Endothelial cell (in vitro differentiated cells): ENCODE measurements around the gene TRIM10. TPM values are rescaled to one million over a fixed set of nuclear protein-coding genes. Genes with fewer than 3 reads are reported as not detected.
"Not testable (repeated sequence)": the region's sequence is repeated elsewhere in the genome, so short reads cannot be mapped to it uniquely, and the experiment has no call there.

Experiments
- DNase-seq: peaks from one replicate; pipeline ENCODE4 v3.0.0; 2021; ENCODE audit warnings: low spot score
- H3K27ac Mint-ChIP-seq: one replicate; pipeline ENCODE4 v1.8.0; 2021; ENCODE audit warnings: mixed read lengths, inconsistent platforms; ENCODE audit not compliant: unreplicated experiment
- H3K27me3 Mint-ChIP-seq: one replicate; pipeline ENCODE4 v1.8.0; 2021; ENCODE audit warnings: mild to moderate bottlenecking, moderate library complexity, mixed read lengths, inconsistent platforms; ENCODE audit not compliant: unreplicated experiment
- H3K36me3 Mint-ChIP-seq: one replicate; pipeline ENCODE4 v1.8.0; 2021; ENCODE audit warnings: mild to moderate bottlenecking, low read depth, mixed read lengths, inconsistent platforms; ENCODE audit not compliant: unreplicated experiment
- H3K4me1 Mint-ChIP-seq: one replicate; pipeline ENCODE4 v1.8.0; 2021; ENCODE audit warnings: mild to moderate bottlenecking, mixed read lengths, inconsistent platforms; ENCODE audit not compliant: unreplicated experiment
- H3K4me3 Mint-ChIP-seq: one replicate; pipeline ENCODE4 v1.8.0; 2021; ENCODE audit warnings: mild to moderate bottlenecking, mixed read lengths, inconsistent platforms; ENCODE audit not compliant: unreplicated experiment
- H3K9me3 Mint-ChIP-seq: one replicate; pipeline ENCODE4 v1.8.0; 2021; ENCODE audit warnings: mixed read lengths, inconsistent platforms; ENCODE audit not compliant: unreplicated experiment
- total RNA-seq: library from RNA; stranded (reverse); fragmentation: NEBNext Ultra II Directional; extraction: Animal tissue kit (Norgen Biotek cat#: 25700); gene quantifications from one replicate; pipeline ENCODE4 v1.2.1, GENCODE V29; 2021; ENCODE audit not compliant: unreplicated experiment
- TF ChIP-seq, protein P1 (sequence below): fragments of 200-600 bp; sonication (generic); IDR thresholded peaks from one replicate; pipeline ENCODE4 v1.5.0; 2021; ENCODE audit warnings: antibody characterized with exemption; ENCODE audit not compliant: unreplicated experiment

The TRIM10 gene
- total RNA-seq, 1 donor from 2014 or later: not detected

DNA sequence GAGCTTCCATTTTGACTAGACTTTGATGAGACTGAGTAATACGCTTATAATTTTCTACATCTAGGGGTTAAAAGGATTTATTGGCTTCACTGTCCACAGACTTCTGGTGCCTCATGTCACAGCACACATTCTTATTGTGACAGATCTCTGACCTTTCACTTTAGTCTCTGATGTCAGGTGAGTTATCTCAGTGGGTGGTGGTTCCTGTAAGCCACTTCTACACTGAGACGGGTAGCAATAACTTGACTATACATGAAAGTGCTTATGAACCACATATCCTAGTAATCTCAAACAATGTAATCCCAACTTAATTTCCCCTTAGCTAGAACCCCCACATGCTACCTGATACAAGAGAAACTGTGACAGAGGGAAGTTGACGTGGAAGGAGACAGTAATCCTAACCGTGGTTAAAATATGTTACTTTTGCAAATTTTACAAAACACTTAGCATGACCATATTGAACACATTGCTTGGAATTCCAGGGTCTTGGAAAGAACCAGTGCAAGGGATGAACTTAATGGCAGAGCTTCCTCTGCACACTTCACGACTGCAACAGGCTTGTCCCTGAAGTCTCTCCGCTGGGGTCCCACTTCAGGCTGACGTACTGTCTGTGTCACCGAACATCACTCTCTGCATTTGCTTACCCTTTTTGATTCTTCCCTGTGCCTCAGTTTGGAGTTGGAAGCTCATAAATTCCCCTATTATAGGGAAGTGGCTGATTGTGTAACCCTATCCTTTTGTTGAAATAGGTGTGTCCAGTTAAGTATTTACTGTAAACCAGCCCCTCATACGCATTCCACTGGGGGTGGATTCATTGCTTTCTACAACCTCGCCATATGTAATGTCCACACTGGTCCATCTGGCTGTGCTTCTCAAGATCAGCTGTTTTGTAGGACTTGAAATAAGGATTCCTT, 31.5 kb downstream of the TRIM10 start:
- H3K4me1 Mint-ChIP-seq: peaks cover 3% of the 10 kb centered on the region

DNA sequence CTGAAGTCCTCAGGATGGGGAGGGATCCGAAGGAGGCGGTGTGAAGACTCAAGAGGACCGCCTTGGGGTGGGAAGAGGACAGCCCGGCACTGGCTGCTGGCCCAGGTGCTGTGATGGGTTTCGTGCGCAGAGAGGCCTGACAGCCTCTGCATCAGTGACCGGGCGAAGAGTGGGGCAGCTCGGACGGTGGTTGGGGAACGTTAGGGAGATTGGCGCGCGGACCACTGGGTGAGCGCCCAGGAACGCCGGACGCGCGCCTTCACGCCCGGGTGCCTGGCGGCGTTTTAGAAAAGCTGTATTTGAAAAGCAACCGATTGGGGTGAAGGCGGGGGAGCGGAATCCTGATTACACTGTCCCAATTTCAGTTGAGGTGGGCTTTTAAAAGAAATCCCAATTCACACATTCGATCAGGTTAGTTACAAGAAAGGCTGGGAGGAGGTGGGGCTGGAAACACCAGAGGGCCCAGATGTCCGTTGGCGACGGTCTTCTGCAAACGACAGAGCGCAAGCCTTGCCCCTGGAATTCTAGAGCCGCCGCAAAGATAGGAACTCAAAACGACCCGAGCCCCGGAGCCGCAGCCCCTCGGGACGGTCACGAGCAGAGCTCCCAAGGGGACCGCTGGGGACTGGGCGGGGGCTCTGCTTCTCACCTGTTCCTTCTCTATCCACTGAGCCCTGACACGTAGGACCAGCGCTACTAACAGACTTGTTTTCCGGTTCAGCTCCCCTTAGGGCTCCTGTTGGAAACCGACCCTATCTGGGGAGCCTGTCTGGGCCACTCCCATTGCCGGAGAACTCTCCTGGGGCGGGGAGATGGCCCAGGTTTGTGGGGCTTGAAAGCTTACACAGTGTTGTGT, 33.5 kb downstream of the TRIM10 start:
- Mint-ChIP-seq H3K36me3 (no peaks in the 10 kb centered on the region), H3K9me3 (no peaks in the 10 kb centered on the region), H3K4me1 (peaks cover 3% of the 10 kb centered on the region), H3K27me3 (peaks cover 13% of the 10 kb centered on the region), H3K27ac (no peak overlapping the region), H3K4me3 (peak overlapping the region; percentile 54)
- TF ChIP-seq, protein P1, sequence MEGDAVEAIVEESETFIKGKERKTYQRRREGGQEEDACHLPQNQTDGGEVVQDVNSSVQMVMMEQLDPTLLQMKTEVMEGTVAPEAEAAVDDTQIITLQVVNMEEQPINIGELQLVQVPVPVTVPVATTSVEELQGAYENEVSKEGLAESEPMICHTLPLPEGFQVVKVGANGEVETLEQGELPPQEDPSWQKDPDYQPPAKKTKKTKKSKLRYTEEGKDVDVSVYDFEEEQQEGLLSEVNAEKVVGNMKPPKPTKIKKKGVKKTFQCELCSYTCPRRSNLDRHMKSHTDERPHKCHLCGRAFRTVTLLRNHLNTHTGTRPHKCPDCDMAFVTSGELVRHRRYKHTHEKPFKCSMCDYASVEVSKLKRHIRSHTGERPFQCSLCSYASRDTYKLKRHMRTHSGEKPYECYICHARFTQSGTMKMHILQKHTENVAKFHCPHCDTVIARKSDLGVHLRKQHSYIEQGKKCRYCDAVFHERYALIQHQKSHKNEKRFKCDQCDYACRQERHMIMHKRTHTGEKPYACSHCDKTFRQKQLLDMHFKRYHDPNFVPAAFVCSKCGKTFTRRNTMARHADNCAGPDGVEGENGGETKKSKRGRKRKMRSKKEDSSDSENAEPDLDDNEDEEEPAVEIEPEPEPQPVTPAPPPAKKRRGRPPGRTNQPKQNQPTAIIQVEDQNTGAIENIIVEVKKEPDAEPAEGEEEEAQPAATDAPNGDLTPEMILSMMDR: no peak
- no peak for DNase-seq

More for the DNA sequence above, 31.5 kb downstream of the TRIM10 start:
- DNase-seq: no peak
- Mint-ChIP-seq H3K9me3 (no peaks in the 10 kb centered on the region), H3K4me3 (no peak overlapping the region), H3K36me3 (no peaks in the 10 kb centered on the region), H3K27me3 (peaks cover 13% of the 10 kb centered on the region), H3K27ac (no peak overlapping the region)
- TF ChIP-seq, protein P1: no peak

DNA sequence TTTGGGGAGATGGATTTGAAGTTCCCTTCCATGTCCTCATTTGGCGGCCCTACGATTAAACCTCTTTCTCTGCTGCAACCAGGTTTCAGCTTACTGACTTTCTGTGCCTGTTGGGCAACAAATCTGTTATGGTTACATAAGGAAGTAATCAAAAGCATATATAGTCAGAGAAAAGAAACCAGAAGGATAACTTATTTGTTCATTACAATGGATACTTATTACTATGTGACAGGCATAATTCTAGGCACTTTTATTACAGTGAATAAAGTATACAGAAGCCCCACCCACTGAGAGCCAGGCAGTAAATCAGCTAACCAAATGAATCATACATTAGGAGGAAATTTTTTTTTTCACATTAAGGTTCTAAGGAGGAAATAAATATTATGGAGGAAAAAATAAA, 38.5 kb downstream of the TRIM10 start:
- Mint-ChIP-seq H3K4me3 (no peak overlapping the region), H3K27me3 (peaks cover 9% of the 10 kb centered on the region), H3K36me3 (no peaks in the 10 kb centered on the region), H3K4me1 (no peaks in the 10 kb centered on the region), H3K9me3 (no peaks in the 10 kb centered on the region), H3K27ac (no peak overlapping the region)
- TF ChIP-seq, protein P1: no peak
- no peak for DNase-seq

DNA sequence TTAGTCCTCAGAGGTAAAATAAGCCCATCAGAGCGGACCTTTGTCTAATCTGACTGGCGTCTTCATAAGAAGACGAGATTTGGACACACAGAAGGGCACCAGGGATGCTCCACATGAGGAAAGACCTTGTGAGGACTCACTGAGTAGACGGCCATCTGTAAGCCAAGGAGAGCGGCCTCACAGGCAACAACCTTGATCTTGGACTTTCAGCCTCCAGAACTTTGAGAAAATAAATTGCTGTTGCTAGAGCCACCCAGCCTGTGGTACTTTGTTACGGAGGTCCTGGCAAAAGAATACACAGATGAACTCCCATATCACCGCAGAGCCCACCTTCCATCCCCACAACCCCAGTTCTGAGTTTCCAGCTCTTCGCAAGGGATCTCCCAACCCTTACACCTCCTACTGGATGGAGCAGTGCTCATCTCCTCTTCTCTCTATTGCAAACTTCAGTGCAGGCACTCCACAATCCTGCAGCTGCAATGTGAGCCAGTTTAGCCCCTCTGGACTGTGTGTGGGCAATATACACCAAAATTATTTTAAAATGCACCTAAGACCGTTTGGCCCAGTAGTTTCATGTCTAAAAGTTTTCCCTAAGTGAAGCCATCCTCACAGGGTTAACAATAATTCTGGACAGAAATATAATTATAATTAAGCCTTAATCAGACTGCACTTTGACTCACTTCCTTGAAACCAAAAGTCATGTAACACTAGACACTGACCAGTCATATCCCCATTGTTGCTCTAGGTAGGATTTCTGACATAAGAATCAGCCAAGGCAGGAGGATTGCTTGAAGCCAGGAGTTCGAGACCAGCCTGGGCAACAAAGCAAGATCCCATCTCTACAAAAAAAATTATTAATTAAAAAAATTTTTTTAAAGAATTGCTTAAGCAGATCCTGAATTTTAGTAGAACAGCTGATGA, 39.3 kb downstream of the TRIM10 start:
- TF ChIP-seq, protein P1: no peak
- Mint-ChIP-seq H3K9me3 (no peaks in the 10 kb centered on the region), H3K36me3 (no peaks in the 10 kb centered on the region), H3K4me1 (no peaks in the 10 kb centered on the region), H3K27me3 (peaks cover under 1% of the 10 kb centered on the region), H3K4me3 (no peak overlapping the region), H3K27ac (no peak overlapping the region)
- no peak for DNase-seq

DNA sequence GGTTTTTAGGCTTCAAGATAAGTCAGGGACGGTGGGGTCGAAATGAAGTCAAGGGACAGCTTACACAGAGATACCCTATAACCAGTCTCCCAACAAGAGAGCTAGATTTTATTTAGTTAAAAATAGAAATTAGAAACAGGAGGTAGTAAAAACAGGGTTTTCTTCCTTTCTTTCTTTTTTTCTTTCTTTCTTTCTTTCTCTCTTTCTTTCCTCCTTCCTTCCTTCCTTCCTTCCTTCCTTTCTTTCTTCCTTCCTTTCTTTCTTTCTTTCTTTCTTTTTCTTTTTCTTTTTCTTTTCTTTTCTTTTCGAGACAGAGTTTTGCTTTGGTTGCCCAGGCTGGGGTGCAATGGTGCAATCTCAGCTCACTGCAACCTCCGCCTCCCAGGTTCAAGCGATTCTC, 42.3 kb downstream of the TRIM10 start:
- H3K36me3 Mint-ChIP-seq, H3K27me3 Mint-ChIP-seq, H3K4me3 Mint-ChIP-seq, H3K4me1 Mint-ChIP-seq, H3K27ac Mint-ChIP-seq, H3K9me3 Mint-ChIP-seq, DNase-seq: not testable (repeated sequence)
